ENCODE data around the gene ATE1. TPM values are rescaled to one million over a fixed set of nuclear protein-coding genes. Genes with fewer than 3 reads are reported as not detected.

The ATE1 gene
- total RNA-seq, 1 experiment from 2014 or later, result 39.2 TPM

DNA sequence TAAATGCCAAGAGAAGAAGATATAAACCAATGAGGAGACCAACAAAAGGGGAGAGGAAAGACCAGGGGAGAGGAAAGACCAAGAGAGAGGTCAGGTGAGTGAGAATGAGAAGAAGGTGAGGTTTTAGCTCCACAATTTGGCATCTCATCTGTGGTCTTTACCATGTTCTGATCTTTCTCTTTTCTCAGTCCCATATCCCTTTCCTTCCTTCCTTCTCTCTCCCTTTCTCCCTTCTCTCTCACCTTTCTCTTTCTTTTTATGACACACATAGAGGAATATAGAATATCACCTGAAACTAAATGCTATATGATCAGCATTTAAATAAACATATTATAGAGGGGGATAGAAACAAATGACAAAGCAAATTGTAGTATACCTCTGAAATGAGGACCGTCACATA lies 57.4 kb downstream of the ATE1 start:
- 0 out of 4 replicates have a peak, but pooled peaks cover 0 to 4% of the 10 kb centered on the region in 2 experiments for H3K36me3 ChIP-seq (ENCODE audit: control insufficient read depth in 1 of 2, insufficient read depth in 2 of 2, low read length in 2 of 2)
- ChIA-PET CTCF (no interaction called here), RAD21 (ENCODE audit: low non-redundant PET in 1 of 2, low total read pairs in 2 of 2, uncharacterized antibody in 2 of 2, unreplicated experiment in 2 of 2) (no interaction called here), POLR2A (no interaction called here)
- ATAC-seq, result no peak
- H3K4me2 ChIP-seq (ENCODE audit: low read length), result no peak overlapping the region
- H3K79me2 ChIP-seq (ENCODE audit: insufficient read depth, low read length), result no peaks in the 10 kb centered on the region
- H3K9ac ChIP-seq (ENCODE audit: low read length), result no peak overlapping the region
- TF ChIP-seq CTCF (IDR thresholded peaks at IDR 0.05 in 2 of 3, conservative IDR thresholded peaks at IDR 0.05 in 1 of 3; ENCODE audit: borderline replicate concordance in 1 of 3, insufficient read depth in 1 of 3, low read depth in 2 of 3, low read length in 2 of 3), result no peak
- TF ChIP-seq ELF1 (IDR thresholded peaks at IDR 0.05; ENCODE audit: borderline replicate concordance, low read depth), result no peak
- no peak for TF ChIP-seq ZFX (IDR thresholded peaks at IDR 0.05)
- no peak for TF ChIP-seq RAD21 (IDR thresholded peaks at IDR 0.05; ENCODE audit: low read depth)
- no peak for TF ChIP-seq POLR2AphosphoS5 (IDR thresholded peaks at IDR 0.05; ENCODE audit: low read depth, low read length)
- no peak for TF ChIP-seq JUND (IDR thresholded peaks at IDR 0.05)
- no peak for TF ChIP-seq SRF (IDR thresholded peaks at IDR 0.05; ENCODE audit: low read depth)
- no peak for TF ChIP-seq ZNF274 (IDR thresholded peaks at IDR 0.05; ENCODE audit: low read depth, low read length)
- no peak for TF ChIP-seq CEBPB (IDR thresholded peaks at IDR 0.05; ENCODE audit: low read depth)
- TF ChIP-seq, protein P1, sequence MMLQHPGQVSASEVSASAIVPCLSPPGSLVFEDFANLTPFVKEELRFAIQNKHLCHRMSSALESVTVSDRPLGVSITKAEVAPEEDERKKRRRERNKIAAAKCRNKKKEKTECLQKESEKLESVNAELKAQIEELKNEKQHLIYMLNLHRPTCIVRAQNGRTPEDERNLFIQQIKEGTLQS (IDR thresholded peaks at IDR 0.05), result no peak
- TF ChIP-seq FOSL1 (IDR thresholded peaks at IDR 0.05; ENCODE audit: low read depth), result no peak
- TF ChIP-seq EZH2phosphoT487 (IDR thresholded peaks at IDR 0.05; ENCODE audit: borderline replicate concordance), result no peak
- TF ChIP-seq POLR2A (IDR thresholded peaks at IDR 0.05; ENCODE audit: borderline replicate concordance, extremely low read depth, insufficient read depth, insufficient read length), result no peak
- 0 out of 2 replicates have a peak, but pooled peaks cover 4% of the 10 kb centered on the region for H4K20me1 ChIP-seq (ENCODE audit: insufficient read depth)
- no peak overlapping the region for H3K27ac ChIP-seq (ENCODE audit: low read depth, low read length)
- no TSS peak for BruUV-seq (replicated peaks)
- H3K4me3 ChIP-seq (replicated peaks in 1 of 2; ENCODE audit: low read depth in 1 of 2, low read length in 2 of 2), result no peak overlapping the region
- H2AFZ ChIP-seq (ENCODE audit: low read depth, low read length, poor library complexity, severe bottlenecking), result no peak overlapping the region
- no peaks in the 10 kb centered on the region for H3K9me3 ChIP-seq (ENCODE audit: control insufficient read depth in 1 of 2, insufficient read depth in 1 of 2, low read depth in 1 of 2, low read length in 2 of 2)
- no peak for DNase-seq (ENCODE audit: low read depth, low spot score)
- intact Hi-C loops (cut with micrococcal nuclease), result no loop called here
- H3K4me1 ChIP-seq (ENCODE audit: control insufficient read depth in 1 of 2, insufficient read depth in 2 of 2, low read length in 2 of 2), result no peaks in the 10 kb centered on the region
- no peaks in the 10 kb centered on the region for H3K9me2 ChIP-seq (ENCODE audit: insufficient read depth)
- H3K27me3 ChIP-seq (ENCODE audit: insufficient read depth, low read length), result no peaks in the 10 kb centered on the region

Data from HCT116 (cell line).